ENCODE data around the gene CORO2A.
"Not testable (repeated sequence)": the region's sequence is repeated elsewhere in the genome, so short reads cannot be mapped to it uniquely, and the experiment has no call there.

Gene CORO2A

DNA sequence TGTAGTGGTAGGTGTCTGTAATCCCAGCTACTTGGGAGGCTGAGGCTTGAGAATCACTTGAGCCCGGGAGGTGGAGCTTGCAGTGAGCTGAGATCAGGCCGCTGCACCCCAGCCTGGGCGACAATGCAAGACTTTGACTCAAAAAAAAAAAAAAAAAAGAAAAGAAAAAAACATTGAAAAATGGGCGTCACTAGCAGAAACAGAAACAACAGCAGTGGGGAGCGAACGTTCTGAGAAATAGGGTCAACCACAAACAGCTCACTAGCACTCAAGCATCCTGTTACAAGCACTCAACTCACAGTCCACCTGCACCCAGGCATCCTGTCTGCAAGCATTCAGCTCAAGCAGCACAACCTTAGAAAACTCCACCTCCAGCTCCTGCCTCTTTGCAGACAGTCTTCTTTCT lies 90.6 kb downstream of the CORO2A start:
- DNase-seq = peak; percentile 85

DNA sequence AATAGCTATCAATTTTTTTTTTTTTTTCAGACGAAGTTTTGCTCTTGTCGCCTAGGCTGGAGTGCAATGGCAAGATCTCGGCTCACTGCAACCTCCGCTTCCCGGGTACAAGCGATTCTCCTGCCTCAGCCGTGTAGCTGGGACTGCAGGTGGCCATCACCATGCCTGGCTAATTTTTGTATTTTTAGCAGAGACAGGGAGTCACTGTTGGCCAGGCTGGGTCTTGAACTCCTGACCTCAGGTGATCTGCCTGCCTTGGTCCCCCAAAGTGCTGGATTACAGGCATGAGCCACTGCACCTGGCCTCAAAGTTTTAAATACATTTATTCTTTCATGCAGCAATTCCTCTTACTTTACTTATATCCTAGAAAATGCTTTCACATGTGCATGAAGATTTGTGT lies 91.0 kb downstream of the CORO2A start:
- no peak for DNase-seq

DNA sequence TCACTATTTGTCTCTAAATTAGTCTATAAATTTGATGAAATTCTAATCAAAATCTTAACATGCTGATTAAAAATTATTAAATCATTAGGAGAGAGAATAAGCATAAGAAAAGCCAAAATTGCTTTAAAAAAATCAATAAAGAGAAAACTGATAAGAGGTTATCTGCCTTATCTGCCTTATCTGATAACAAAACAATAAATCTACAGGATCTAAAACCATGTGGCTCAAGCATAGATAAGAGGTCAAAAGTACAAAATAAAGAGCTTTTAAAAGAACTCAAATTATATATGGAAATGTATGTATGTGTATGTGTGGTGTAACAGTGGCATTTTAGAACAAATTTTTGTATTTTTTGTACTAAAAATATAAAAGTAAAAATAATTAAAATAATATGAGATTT lies 92.0 kb downstream of the CORO2A start:
- no peak for DNase-seq

DNA sequence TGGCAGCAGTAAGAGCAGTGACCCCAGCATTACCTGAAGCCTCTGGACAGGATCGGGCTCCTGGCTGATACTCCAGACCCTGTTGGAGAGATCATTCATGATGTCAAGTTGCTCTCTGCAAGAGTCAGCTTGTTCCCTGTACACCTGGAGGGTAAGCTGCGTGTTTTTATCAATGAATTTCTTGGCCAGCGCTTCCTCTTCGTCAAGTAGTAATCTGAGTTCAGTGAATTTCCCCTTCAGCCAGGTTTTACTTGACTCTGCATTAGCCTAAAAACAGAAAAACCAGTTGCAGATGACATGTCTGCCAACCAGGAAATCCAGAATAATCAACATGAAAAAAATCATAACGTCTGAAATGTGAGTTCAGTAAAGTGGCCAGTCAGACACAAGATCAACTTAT lies 92.5 kb downstream of the CORO2A start:
- peak; percentile 92 for DNase-seq

DNA sequence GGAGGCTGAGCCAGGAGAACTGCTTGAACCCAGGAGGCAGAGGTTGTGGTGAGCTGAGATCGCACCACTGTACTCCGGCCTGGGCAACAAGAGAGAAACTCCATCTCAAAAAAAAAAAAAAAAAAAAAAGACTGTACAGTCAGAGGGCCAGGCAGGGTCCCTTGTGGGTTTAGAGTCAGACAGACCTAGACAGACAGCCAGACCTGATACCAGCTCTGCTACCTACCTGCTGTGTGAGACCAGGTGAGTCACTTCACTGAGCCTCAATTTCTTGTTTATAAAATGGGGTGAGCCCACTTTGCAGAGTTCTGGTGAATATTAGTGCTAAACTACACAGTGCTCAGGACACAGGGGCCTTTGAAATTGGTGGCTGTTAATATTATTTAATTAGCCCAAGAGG lies 93.1 kb downstream of the CORO2A start:
- peak; percentile 36 for DNase-seq

DNA sequence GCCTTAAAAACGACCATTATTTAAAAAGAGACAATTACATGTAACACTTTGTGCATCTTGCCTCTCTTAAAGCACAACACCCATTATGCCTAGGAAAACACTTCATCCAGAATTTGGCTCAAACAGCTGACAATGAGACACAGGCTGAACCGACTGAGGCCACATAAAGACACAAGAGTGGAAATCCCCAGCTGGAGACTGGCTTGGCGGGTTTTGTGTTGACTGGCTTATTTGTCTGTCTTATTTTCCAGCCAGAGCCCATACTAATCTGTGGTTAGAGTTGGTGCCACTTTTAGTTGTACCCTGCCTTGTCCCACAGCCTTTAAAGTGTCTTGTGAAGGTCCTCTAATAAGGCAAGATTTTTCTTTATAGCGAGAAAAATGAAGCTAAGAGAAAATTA lies 94.6 kb downstream of the CORO2A start:
- peak; percentile 84 for DNase-seq

DNA sequence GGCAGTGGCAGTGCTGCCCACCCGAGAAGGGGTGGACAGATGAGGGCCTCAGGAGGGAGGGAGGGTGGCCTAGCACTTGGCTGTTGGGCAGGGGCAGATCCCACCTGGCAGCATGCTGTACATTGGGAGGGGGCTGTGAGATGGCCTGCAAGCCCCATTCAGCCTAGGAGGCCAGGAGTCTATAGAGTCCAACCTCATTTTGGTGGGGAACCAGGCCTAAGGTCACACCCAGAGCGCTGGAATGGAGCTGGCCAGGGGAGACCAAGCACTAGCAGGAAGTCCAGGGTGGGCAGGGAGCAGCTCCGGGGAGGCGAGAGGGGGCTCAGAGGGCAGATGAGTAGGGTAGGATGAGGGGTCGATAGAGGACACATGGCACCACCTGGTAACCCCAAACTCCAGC lies 96.3 kb downstream of the CORO2A start:
- DNase-seq = no peak

DNA sequence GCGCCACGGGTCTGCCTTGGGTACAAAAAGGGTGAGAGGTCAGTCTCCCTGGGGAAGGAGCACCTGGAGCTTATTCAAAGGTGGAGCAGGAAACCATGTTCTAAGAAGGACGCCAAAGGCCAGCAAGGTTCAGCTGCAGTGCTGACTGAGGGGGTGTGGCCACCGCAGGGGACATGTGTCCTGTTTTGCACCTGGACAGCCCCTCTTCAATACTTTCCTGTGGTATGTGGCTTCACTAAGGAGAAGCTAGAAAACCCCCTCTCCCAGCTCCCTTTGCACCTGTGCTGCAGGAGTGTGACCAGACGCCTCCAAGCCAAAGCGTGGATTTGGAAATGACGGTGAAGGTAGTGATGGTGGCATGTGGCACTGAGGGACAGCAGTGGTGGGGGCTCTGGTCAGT lies 97.0 kb downstream of the CORO2A start:
- DNase-seq = no peak

DNA sequence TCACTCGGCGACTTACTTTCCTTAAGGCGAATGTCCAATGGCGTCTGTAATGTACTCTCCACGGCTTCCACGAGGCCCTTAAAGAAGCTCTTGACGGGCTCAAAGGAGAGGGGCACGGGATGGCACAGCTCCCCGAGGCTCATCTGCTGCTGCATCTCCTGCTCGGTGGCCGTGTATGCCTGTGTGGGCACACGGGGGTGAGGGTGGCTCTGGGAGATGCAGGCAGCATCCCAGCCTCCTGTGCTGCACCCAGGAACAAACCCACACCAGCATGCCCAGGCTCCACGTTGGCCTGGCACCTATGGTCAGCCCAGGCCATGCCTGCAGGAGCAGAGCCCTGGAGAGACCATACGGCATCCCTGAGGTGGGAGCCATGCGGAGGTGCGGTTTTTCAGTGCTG lies 97.6 kb downstream of the CORO2A start:
- DNase-seq = no peak

DNA sequence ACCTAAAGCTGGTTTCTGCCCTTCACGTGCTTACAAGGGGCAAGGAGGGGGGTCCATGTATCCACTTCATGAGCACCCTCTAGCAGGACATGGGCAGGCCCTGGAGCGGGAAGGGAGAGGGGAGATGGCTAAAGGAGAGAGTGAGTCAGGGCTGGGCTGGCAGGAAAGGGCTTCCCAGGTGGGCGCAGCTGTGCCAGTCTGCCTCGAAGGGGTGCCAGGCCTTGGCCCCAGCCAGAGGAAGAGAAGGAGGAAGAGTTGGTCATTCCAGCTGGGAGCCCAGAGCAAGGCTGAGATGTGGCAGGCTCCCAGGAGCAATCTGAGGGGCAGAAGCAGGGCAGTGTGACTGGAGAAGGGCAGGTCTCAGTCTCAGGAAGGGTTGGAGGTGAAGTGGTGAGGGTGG lies 98.1 kb downstream of the CORO2A start:
- no peak for DNase-seq

DNA sequence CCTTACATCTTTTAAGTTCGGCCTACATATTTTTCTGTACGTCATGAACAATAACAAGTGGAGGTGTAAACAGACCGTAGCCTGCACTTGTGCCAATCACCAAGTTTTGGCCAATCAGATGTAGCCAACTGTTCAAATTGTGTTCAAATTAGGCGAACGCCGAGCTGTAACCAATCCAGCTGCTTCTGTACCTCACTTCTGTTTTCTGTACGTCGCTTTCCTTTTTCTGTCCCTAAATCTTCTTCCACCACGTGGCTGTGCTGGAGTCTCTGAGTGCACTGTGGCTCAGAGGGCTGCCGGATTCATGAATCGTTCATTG lies 99.9 kb downstream of the CORO2A start:
- no peak for DNase-seq

DNA sequence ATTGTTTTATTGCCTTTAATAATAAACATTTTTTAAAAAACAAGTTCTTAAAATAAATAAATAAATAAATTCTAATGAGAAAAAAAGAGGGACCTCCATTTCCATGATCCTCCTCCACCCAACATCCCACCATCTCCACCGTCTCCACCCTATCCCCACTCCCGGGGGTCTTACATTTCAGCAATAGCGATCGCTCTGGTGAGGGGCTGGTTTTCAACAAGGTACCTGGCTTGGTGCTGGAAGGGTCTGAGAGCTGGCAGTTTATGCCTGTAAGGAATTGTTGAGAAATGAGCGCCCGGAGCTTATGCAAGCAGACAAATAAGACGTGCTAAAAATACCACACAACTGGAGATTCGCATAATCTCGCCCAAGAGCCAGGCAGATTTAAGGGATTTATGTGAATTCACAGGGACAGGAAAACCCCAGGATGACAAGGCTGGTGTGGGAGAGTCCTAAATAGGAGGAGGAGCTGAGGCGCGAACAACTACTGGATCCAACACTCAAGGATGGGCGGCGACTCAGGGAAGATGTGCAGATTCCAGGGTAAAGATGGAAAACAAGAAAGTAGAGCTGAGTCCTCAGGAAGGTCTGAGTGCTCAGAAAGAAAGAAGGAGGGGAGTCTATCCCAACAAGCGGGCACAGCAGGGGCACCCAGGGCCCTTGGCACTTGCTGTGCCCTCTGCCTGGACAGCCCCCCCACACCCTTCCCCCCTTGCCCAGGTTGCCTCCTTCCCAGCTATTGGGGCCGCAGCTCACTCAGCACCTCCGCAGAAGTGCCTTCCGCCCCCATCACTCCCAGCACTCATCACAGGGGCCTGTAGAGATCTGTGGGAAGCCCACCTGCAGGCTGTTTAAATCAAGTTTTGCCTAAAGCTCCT lies 100.5 kb downstream of the CORO2A start:
- no peak for DNase-seq

DNA sequence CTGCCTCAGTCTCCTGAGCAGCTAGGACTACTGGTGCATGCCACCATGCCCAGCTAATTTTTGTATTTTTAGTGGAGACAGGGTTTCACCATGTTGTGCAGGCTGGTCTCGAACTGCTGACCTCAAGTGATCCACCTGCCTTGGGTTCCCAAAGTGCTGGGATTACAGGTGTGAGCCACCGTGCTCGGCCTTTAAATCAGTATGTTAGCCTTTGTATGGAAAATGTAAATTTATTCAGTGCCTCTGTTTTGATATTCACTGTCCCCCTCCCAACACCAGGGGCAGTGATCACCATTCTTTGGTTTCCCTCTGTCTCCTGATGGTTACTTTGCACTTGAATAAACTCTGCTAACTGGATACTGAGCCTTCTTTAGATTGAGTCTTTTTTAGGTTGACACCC lies 101.8 kb downstream of the CORO2A start:
- not testable (repeated sequence) for DNase-seq

DNA sequence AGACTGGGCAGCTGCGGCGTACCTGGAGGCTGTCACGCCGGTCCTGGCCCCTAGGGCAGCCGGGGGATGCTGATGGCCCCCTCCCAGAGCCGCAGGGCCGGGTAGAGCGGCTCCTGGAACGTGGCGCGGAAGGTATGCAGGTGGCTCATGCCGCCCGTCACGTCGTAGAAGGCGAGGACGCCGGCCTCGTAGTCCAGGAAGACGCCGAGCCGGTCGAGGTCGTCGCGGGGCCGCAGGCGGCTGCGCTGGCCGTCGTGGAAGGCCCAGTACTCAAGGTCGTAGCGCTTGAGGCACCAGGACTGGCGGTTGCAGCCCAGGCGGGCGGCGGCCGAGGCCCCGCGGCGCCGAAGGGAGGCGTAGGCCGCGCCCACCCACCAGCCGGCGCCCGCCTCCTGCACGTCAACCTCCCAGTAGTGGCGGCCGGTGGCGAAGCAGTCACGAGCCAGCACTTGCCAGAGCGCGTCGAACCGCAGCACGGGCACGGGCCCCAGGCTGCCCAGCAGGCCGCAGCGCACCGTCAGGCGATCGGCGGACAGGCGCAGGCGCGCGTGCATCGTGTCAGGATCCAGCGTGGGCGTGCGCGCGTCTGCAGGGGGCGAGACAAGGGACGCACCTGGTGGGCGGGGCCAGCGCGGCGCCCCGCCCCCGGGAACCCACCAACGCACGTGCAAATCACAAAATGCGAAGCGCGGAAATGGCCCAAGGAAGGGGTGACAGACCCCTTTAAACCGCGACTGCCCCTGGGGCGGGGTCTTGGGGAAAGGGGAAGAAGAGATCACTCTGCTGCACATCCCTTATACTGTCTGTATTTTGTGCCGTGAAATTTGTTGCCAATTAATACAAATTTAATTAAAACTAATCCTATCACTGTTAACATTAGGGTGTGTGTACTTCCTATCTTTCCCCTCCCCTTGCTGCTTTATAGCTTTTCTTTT lies 104.8 kb downstream of the CORO2A start:
- DNase-seq = no peak

DNA sequence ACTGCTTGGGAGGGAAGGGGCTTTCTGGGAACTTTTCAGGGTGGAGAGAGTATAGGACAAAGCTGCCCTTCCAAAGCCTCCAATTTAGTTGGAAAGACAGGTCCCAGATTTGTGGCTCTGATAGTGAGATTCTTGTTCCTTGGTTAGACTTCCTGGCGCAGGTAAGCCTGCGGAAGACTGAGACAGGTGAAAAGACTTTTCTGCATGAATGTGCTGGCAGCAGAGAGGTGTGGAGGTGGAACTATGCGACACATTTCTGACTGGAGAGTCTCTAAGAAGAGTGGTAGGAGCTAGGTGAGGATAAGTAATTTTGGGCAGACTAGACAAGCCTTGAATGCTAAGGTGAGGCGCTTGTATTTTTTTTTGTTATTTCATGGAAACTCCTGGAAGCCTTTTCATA lies 106.0 kb downstream of the CORO2A start:
- no peak for DNase-seq

DNA sequence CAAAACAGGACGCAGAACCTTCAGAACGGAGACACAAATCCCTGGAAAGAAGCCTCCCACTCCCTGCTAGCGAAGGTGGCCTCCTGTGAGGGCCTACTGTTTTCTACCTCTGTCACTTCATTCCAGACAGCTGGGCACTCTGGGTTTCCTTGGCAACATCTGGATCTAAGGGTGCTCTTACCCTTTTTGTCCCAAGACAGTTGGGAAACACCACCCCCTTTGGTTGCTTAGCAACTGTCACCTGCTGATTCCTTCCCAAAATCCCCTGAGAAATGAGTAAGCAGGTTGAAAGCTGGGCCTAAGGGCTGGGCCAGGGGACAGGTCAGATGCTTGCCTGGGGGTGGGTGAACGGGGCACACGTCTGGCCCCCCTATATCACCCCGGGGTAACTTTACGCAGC lies 106.5 kb downstream of the CORO2A start:
- DNase-seq = no peak

DNA sequence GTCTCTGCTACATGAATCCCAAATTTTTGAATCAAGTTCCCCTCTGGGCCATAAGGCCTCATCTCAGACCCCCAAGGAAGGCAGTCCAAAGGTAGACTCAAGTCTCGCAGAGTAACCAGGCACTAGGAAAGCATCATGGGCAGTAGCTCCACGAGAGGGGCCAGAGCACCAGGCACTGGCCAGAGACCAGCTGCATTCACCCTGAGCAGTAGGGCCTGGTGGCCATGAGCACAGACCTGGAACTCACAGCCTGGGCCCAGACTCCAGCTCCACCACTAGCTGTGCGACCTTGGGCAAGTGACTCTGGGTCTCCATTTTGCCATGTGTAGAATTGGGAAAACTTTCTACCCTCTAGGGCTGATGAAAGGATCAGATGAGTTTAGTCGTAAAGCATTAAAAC lies 107.4 kb downstream of the CORO2A start:
- no peak for DNase-seq

DNA sequence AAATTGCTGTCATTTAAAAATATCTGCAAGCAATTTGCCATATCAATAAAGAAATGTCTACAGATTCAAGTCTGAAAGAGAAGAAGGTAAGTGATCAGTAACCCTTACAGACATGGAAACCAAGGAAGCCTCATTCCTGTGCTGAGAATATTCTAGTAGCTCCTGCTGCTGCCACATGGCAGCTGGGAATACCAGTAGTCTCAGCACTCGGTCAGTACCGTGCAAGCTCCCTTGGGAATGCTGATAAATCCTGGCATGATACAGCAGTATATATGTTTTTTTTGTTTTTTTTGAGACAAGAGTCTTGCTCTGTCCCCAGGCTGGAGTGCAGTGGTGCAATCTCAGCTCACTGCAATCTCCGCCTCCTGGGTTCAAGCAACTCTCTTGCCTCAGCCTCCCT lies 108.0 kb downstream of the CORO2A start:
- DNase-seq = no peak

DNA sequence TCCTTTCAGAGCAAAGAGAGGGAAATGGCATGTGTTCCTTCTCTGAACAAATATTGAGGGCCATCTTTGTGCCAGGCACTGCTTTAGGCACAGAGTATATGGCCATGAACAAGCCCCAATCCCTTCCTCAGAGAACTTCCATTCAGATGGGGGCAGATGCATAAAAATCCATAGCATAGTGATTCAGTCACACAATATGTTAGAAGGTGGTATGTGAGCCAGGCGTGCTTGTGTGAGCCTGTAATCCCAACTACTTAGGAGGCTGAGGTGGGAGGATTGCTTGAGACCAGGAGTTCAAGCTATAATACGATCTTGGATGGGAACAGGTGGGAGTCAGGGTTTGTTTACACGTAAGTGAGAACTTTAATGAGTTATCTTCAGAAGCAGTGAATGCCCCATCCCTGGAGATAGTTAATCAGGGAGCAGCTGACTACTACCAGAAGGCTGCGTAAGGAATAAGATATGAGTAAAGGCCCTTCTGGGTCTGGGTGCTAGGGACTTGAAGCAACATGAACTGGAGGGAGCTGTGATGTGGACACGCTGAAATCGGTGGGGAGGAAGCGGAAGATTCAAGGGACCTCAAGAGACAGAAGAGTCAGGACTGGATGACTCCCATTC lies 108.8 kb downstream of the CORO2A start:
- DNase-seq = no peak

DNA sequence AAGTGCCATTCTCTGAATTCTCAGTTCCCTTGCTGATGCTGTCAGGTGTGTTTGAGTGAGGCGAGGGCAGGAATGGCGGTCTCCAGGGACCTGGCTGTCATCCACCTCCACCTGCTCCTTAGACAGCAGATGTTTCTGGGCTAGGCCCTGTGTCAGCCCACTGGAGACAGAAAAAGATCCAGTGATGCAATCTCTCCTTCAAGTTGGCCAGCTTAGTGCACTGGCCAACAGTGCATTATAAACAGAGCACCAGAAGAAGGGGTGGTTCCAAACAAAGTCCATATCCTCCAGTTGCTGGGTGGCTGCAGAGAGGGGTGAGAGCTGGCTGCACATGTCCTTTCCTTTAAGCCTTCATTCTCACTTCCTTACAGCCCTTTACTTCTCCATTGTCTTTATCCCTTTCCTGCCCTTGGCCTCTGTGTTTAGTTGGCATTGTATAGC lies 109.4 kb downstream of the CORO2A start:
- no peak for DNase-seq

DNA sequence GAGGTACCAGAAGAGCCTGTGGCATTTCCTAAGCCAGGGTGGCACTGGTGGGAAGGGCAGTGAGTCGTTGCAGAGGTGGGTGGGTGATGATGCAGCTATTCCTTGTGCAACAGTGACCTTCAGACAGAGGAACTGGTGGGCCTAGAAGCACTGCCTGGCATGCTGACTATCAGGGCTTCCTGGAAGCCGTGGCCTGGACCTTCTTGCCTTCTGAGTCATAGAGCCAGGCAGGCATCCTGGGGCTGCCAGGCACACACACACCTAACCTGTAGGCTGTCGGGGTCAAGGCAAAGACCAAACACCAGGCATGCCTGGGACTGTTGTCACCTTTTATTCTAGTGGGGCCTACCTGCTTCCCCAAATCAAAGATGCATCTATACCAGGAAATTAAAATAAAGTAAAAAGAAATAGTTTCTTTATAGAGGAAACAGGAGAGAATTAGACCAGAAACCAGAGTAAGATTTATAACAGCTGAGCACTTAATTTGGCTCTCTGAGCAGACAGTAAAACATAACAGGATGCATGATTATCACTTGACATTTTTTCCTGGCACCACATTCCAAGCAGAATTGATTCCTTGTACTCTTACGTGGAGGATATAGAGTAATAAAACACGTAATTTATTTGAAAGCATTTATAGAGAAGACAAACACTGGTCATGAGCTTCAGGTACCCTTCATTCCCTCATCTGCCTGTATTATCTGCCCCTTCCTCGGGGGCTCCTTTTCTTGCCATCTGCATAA lies 110.8 kb downstream of the CORO2A start:
- DNase-seq = no peak

DNA sequence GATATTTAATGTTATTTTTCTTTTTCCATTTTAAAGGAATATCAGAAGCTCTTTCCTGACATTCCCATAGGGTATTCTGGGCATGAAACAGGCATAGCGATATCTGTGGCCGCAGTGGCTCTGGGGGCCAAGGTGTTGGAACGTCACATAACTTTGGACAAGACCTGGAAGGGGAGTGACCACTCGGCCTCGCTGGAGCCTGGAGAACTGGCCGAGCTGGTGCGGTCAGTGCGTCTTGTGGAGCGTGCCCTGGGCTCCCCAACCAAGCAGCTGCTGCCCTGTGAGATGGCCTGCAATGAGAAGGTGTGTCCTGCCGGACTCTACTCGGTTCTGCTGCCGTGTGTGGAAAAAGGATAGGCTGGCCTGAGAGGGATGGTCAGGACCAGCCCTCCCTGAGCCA lies 111.7 kb downstream of the CORO2A start:
- no peak for DNase-seq

DNA sequence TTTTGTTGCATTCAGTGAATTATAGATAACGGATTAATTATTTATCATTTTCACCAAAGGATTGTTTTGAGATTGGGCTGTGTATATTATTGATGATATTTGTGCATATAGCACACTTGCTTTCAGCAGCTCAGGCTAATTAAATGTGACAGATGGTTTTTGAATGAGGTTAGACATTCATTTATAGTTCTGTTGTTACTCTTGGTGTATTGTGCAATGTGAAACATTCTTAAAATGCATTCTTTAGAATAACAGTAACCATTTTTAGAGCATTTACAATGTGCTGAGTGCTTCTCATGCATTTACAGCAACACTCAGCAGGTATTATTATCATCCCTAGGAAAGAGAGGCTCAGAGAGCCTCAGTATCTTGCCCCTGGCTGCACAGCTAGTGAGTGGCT lies 112.1 kb downstream of the CORO2A start:
- DNase-seq = no peak
